Measurements from ENCODE around the gene ELL2. TPM values are rescaled to one million over a fixed set of nuclear protein-coding genes. Genes with fewer than 3 reads are reported as not detected.
"Not testable (repeated sequence)": the region's sequence is repeated elsewhere in the genome, so short reads cannot be mapped to it uniquely, and the experiment has no call there.

ELL2 gene
- total RNA-seq, 1 donor: 302 TPM

- H3K4me3 ChIP-seq (ENCODE audit: low read depth, low read length): no peak overlapping the region
- DNase-seq (ENCODE audit: low read depth): no peak
- no peak for TF ChIP-seq CTCF (IDR thresholded peaks at IDR 0.05; ENCODE audit: insufficient read depth, low read depth, low read length)
These were observed 33.5 kb downstream of the ELL2 start for GRCh38 chr5:95927927-95928723.

- H3K4me3 ChIP-seq (ENCODE audit: low read depth, low read length); DNase-seq (ENCODE audit: low read depth): not testable (repeated sequence)
These were observed 34.4 kb downstream of the ELL2 start for GRCh38 chr5:95927300-95927699.

- no peak for TF ChIP-seq CTCF (IDR thresholded peaks at IDR 0.05; ENCODE audit: insufficient read depth, low read depth, low read length)
- no peak for DNase-seq (ENCODE audit: low read depth)
- no peak overlapping the region for H3K4me3 ChIP-seq (ENCODE audit: low read depth, low read length)
These were observed 35.7 kb downstream of the ELL2 start for GRCh38 chr5:95925939-95926338.

- TF ChIP-seq CTCF (IDR thresholded peaks at IDR 0.05; ENCODE audit: insufficient read depth, low read depth, low read length): no peak
- H3K4me3 ChIP-seq (ENCODE audit: low read depth, low read length): no peak overlapping the region
- no peak for DNase-seq (ENCODE audit: low read depth)
These were observed 36.3 kb downstream of the ELL2 start for GRCh38 chr5:95925378-95925744.

GRCh38 chr5:95924720-95925377 is 36.8 kb downstream of the ELL2 start:
- H3K4me3 ChIP-seq (ENCODE audit: low read depth, low read length): no peak overlapping the region
- peak; percentile 92 for DNase-seq (ENCODE audit: low read depth)
- no peak for TF ChIP-seq CTCF (IDR thresholded peaks at IDR 0.05; ENCODE audit: insufficient read depth, low read depth, low read length)

- no peak overlapping the region for H3K4me3 ChIP-seq (ENCODE audit: low read depth, low read length)
- DNase-seq (ENCODE audit: low read depth): no peak
- no peak for TF ChIP-seq CTCF (IDR thresholded peaks at IDR 0.05; ENCODE audit: insufficient read depth, low read depth, low read length)
These were observed 37.6 kb downstream of the ELL2 start for GRCh38 chr5:95923918-95924544.

- no peak overlapping the region for H3K4me3 ChIP-seq (ENCODE audit: low read depth, low read length)
- DNase-seq (ENCODE audit: low read depth): no peak
- TF ChIP-seq CTCF (IDR thresholded peaks at IDR 0.05; ENCODE audit: insufficient read depth, low read depth, low read length): no peak
These were observed 38.9 kb downstream of the ELL2 start for GRCh38 chr5:95922798-95923197.
